ENCODE results near the gene SYT15. TPM values are rescaled to one million over a fixed set of nuclear protein-coding genes. Genes with fewer than 3 reads are reported as not detected.

Gene SYT15
- total and polyA plus RNA-seq, 2 of the 13 experiments (the other 11 are each of a cell fraction or from before 2014, with no cell fraction given): 0.24 to 0.38 TPM

DNA sequence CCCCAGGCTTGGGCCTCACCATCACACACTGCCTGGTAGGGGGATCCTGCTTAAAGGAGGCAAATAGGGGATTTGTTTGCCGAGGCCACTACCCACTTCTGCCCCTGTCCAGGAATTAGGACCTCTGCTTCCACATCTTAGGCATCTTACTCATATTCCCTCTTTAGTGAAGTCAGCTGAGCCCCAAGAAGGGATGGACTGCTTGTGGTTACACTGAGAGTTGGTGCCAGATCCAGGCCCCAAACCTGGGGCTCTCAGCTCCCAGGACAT, 20.9 kb upstream of the SYT15 start:
- DNase-seq (ENCODE audit: low spot score) (no peak), ATAC-seq (no peak), FAIRE-seq (no peak)
- H3K4me2 ChIP-seq (ENCODE audit: low read depth, low read length): no peak overlapping the region
- ChIA-PET CTCF (ENCODE audit: low intra/inter-chr PET ratio, low total read pairs) (no interaction called here), POLR2A (no interaction called here)
- no peak overlapping the region for H3K27ac ChIP-seq (ENCODE audit: extremely low read length, insufficient read depth, low read length)
- in situ Hi-C loops (cut with HindIII; ENCODE audit: extremely low pct_ligation_motif_present, low pct_unique_long_range_greater_than_20kb) (no loop called here), intact Hi-C loops (cut with micrococcal nuclease; ENCODE audit: unreplicated experiment) (no loop called here)
- no peak overlapping the region for H3K9ac ChIP-seq (ENCODE audit: insufficient read depth, low read depth, low read length)
- no peak overlapping the region for H2AFZ ChIP-seq (ENCODE audit: low read length)
- H3K9me3 ChIP-seq (ENCODE audit: low read length): no peaks in the 10 kb centered on the region
- peaks cover 9 to 42% of the 10 kb centered on the region in 2 experiments; a peak in 4 of 5 replicates for H3K27me3 ChIP-seq (ENCODE audit: control insufficient read depth in 1 of 2, insufficient read depth in 2 of 2, low read length in 2 of 2)
- no TSS peak for BruUV-seq (replicated peaks)
- H4K20me1 ChIP-seq (ENCODE audit: insufficient read depth, low read length): no peaks in the 10 kb centered on the region; the same call in 1 of the 2 replicates
- peaks cover 14% of the 10 kb centered on the region for H3K4me1 ChIP-seq (ENCODE audit: insufficient read depth, low read length)
- H3K4me3 ChIP-seq (replicated peaks in 1 of 3; ENCODE audit: insufficient read depth in 1 of 3, low read depth in 2 of 3, low read length in 3 of 3): no peak overlapping the region
- WGBS (ENCODE audit: low lambda C conversion rate): 0% methylated on average over 1 of the region's 1 CpG
- H3K79me2 ChIP-seq (ENCODE audit: insufficient read depth, low read length): no peaks in the 10 kb centered on the region
- H3K36me3 ChIP-seq (replicated peaks in 1 of 2; ENCODE audit: control insufficient read depth in 1 of 2, insufficient read depth in 2 of 2, low read length in 2 of 2): no peaks in the 10 kb centered on the region
- TF ChIP-seq SP5 (CRISPR knock-in tag; IDR thresholded peaks at IDR 0.05; ENCODE audit: borderline replicate concordance, low read depth) (no peak), ZNF224 (CRISPR knock-in tag; IDR thresholded peaks at IDR 0.05) (0 out of 2 replicates have a peak, but pooled peaks have one; percentile 48)

DNA sequence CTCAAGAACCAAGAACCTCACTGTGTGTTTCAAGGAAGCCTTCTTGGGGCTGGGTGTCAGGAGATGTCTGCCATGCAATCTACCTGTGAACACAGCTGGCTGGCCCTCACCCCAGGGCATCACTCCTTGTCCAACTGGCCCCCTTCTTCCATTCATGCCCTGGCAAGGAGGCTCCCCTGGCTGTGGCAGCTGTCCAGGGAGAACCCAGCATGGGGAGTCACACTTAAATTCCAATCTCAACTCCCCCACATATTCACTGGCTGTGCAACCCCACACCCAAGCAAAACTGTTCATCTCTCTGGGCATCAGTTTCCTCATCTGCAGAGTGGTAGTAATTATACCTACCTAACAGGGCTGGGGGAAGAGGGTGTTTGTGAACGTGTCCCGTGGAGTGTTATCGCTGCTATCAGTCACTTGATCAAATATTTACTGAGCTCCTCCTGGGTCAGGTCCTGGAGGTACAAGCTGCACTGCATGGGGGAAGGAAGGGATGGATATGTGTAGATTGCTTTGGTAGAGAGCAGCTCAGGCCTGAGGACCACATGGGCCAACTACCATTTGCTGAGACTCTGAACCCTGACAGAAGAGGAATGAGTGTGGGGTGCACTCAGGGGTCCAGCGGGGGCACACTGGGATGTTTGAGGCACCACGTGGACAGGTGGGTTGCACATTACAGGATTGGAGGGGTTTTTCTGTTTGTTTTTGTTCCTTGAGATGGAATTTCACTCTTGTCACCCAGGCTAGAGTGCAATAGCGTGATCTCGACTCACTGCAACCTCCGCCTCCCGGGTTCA, 20.3 kb upstream of the SYT15 start:
- in situ Hi-C loops (cut with HindIII; ENCODE audit: extremely low pct_ligation_motif_present, low pct_unique_long_range_greater_than_20kb): no loop called here
- no TSS peak for BruUV-seq (replicated peaks)
- CTCF ChIA-PET (ENCODE audit: low intra/inter-chr PET ratio, low total read pairs): no interaction called here
- peak; percentile 40 for DNase-seq (ENCODE audit: low spot score)
- H2AFZ ChIP-seq (ENCODE audit: low read length): no peak overlapping the region
- H3K9ac ChIP-seq (ENCODE audit: insufficient read depth, low read depth, low read length): no peak overlapping the region
- no peak overlapping the region for H3K27ac ChIP-seq (ENCODE audit: extremely low read length, insufficient read depth, low read length)
- POLR2A ChIA-PET: no interaction called here
- intact Hi-C loops (cut with micrococcal nuclease; ENCODE audit: unreplicated experiment): no loop called here
- no peak overlapping the region for H3K4me2 ChIP-seq (ENCODE audit: low read depth, low read length)
- no peaks in the 10 kb centered on the region for H3K36me3 ChIP-seq (replicated peaks in 1 of 2; ENCODE audit: control insufficient read depth in 1 of 2, insufficient read depth in 2 of 2, low read length in 2 of 2)
- peak; percentile 44 for ATAC-seq
- H3K79me2 ChIP-seq (ENCODE audit: insufficient read depth, low read length): no peaks in the 10 kb centered on the region
- H3K27me3 ChIP-seq (ENCODE audit: control insufficient read depth in 1 of 2, insufficient read depth in 2 of 2, low read length in 2 of 2): peaks cover 7 to 37% of the 10 kb centered on the region in 2 experiments; a peak in 4 of 5 replicates
- H4K20me1 ChIP-seq (ENCODE audit: insufficient read depth, low read length): no peaks in the 10 kb centered on the region
- 15% methylated on average over 9 of the region's 9 CpGs for WGBS (ENCODE audit: low lambda C conversion rate)
- H3K4me3 ChIP-seq (replicated peaks in 1 of 3; ENCODE audit: insufficient read depth in 1 of 3, low read depth in 2 of 3, low read length in 3 of 3): no peak overlapping the region
- H3K9me3 ChIP-seq (ENCODE audit: low read length): no peaks in the 10 kb centered on the region
- peak; percentile 72 for FAIRE-seq
- peaks cover 14% of the 10 kb centered on the region for H3K4me1 ChIP-seq (ENCODE audit: insufficient read depth, low read length)
- TF ChIP-seq, protein P1, sequence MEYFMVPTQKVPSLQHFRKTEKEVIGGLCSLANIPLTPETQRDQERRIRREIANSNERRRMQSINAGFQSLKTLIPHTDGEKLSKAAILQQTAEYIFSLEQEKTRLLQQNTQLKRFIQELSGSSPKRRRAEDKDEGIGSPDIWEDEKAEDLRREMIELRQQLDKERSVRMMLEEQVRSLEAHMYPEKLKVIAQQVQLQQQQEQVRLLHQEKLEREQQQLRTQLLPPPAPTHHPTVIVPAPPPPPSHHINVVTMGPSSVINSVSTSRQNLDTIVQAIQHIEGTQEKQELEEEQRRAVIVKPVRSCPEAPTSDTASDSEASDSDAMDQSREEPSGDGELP (IDR thresholded peaks at IDR 0.05; ENCODE audit: borderline replicate concordance, low read depth): no peak
- TF ChIP-seq, protein P2, sequence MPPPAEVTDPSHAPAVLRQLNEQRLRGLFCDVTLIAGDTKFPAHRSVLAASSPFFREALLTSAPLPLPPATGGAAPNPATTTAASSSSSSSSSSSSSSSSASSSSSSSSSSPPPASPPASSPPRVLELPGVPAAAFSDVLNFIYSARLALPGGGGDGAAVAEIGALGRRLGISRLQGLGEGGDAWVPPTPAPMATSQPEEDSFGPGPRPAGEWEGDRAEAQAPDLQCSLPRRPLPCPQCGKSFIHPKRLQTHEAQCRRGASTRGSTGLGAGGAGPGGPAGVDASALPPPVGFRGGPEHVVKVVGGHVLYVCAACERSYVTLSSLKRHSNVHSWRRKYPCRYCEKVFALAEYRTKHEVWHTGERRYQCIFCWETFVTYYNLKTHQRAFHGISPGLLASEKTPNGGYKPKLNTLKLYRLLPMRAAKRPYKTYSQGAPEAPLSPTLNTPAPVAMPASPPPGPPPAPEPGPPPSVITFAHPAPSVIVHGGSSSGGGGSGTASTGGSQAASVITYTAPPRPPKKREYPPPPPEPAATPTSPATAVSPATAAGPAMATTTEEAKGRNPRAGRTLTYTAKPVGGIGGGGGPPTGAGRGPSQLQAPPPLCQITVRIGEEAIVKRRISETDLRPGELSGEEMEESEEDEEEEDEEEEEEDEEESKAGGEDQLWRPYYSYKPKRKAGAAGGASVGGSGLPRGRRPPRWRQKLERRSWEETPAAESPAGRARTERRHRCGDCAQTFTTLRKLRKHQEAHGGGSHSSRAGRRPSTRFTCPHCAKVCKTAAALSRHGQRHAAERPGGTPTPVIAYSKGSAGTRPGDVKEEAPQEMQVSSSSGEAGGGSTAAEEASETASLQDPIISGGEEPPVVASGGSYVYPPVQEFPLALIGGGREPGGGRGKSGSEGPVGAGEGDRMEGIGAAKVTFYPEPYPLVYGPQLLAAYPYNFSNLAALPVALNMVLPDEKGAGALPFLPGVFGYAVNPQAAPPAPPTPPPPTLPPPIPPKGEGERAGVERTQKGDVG (CRISPR knock-in tag; IDR thresholded peaks at IDR 0.05; ENCODE audit: borderline replicate concordance): no peak
- TF ChIP-seq SIX4 (CRISPR knock-in tag; IDR thresholded peaks at IDR 0.05) (no peak), ZNF121 (CRISPR knock-in tag; IDR thresholded peaks at IDR 0.05) (peak; percentile 62; the same call in 1 of the 2 replicates), TEAD2 (CRISPR knock-in tag; IDR thresholded peaks at IDR 0.05) (no peak), NCOR1 (IDR thresholded peaks at IDR 0.05; ENCODE audit: borderline replicate concordance, low read length) (no peak), TBX2 (CRISPR knock-in tag; IDR thresholded peaks at IDR 0.05; ENCODE audit: borderline replicate concordance) (peak; percentile 48; the same call in 1 of the 2 replicates)
- TF ChIP-seq, protein P3, sequence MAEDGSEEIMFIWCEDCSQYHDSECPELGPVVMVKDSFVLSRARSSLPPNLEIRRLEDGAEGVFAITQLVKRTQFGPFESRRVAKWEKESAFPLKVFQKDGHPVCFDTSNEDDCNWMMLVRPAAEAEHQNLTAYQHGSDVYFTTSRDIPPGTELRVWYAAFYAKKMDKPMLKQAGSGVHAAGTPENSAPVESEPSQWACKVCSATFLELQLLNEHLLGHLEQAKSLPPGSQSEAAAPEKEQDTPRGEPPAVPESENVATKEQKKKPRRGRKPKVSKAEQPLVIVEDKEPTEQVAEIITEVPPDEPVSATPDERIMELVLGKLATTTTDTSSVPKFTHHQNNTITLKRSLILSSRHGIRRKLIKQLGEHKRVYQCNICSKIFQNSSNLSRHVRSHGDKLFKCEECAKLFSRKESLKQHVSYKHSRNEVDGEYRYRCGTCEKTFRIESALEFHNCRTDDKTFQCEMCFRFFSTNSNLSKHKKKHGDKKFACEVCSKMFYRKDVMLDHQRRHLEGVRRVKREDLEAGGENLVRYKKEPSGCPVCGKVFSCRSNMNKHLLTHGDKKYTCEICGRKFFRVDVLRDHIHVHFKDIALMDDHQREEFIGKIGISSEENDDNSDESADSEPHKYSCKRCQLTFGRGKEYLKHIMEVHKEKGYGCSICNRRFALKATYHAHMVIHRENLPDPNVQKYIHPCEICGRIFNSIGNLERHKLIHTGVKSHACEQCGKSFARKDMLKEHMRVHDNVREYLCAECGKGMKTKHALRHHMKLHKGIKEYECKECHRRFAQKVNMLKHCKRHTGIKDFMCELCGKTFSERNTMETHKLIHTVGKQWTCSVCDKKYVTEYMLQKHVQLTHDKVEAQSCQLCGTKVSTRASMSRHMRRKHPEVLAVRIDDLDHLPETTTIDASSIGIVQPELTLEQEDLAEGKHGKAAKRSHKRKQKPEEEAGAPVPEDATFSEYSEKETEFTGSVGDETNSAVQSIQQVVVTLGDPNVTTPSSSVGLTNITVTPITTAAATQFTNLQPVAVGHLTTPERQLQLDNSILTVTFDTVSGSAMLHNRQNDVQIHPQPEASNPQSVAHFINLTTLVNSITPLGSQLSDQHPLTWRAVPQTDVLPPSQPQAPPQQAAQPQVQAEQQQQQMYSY (CRISPR knock-in tag; IDR thresholded peaks at IDR 0.05): no peak
